K562 (cell line): ENCODE measurements around the gene EPHA4. TPM values are rescaled to one million over a fixed set of nuclear protein-coding genes. Genes with fewer than 3 reads are reported as not detected.

Experiments
- ATAC-seq: fragments of 200-7000 bp; cut with Tn5 transposase; 3 replicates; pipeline ENCODE4 v1.9.1; 2020; ENCODE audit warnings: moderate library complexity
- BruUV-seq: library from RNA; stranded (reverse); fragments of 400-500 nt; replicated peaks from 2 replicates; lab custom pipeline; 2021; lab: Mats Ljungman, UMichigan
- CTCF ChIA-PET: fragments of 300-600 bp; formaldehyde crosslinking; extraction: SDS; loops from one replicate; lab custom pipeline; 2021; ENCODE audit warnings: low intra/inter-chr PET ratio; lab: Yijun Ruan, JAX
- POLR2A ChIA-PET: fragments of 300-600, 350-650 bp; sonication (Branson Sonifier 250); formaldehyde crosslinking; extraction: SDS; loops from one replicate; lab custom pipeline; 2021; ENCODE audit warnings: antibody characterized with exemption, inconsistent platforms; lab: Yijun Ruan, JAX
- DNase-seq, 4 experiments: peaks; one replicate each; pipeline versions ENCODE4 v3.0.0 to v3.0.0-alpha.2; 2011 to 2018; ENCODE audit warnings: low spot score in 3 of 4, mixed read lengths in 3 of 4; ENCODE audit errors: extremely low read depth in 1 of 4
- FAIRE-seq: peaks from 2 replicates; lab custom pipeline; 2011; peaks lifted over from hg19 to GRCh38; lab: Jason Lieb, UNC
- H2AFZ ChIP-seq: 2 replicates; pipeline ENCODE4 v1.6.0; 2011; ENCODE audit warnings: low read depth, low read length, control low read depth, inconsistent platforms
- H3K27ac ChIP-seq: fragments of 200-600 bp; 3 replicates; pipeline ENCODE4 v1.8.0; 2011; ENCODE audit warnings: low read depth, mild to moderate bottlenecking, control low read depth, inconsistent platforms, low read length, moderate library complexity, mixed read lengths; ENCODE audit errors: extremely low read depth
- H3K27me3 ChIP-seq, 2 experiments: fragments of 300-600 bp in 1 of 2; 2 replicates in 1 of 2; 3 replicates in 1 of 2; pipeline versions ENCODE4 v1.6.0 to v1.8.0; 2011; ENCODE audit warnings: inconsistent platforms in 2 of 2, low read length in 2 of 2, mild to moderate bottlenecking in 1 of 2, mixed read lengths in 1 of 2, moderate library complexity in 1 of 2; ENCODE audit not compliant: control insufficient read depth in 2 of 2, insufficient read depth in 2 of 2
- H3K36me3 ChIP-seq: fragments of 300-600 bp; 3 replicates; pipeline ENCODE4 v1.8.0; 2011; ENCODE audit warnings: mild to moderate bottlenecking, low read length, inconsistent platforms; ENCODE audit not compliant: control insufficient read depth, insufficient read depth
- H3K4me1 ChIP-seq, 2 experiments: fragments of 200-600 bp in 1 of 2; replicated peaks in 1 of 2; 2 replicates in 1 of 2; 3 replicates in 1 of 2; pipeline versions ENCODE4 v1.5.1 to v1.8.0; 2011; ENCODE audit warnings: inconsistent platforms in 2 of 2, low read length in 2 of 2, mild to moderate bottlenecking in 1 of 2, mixed read lengths in 1 of 2, moderate library complexity in 1 of 2; ENCODE audit not compliant: control insufficient read depth in 2 of 2, insufficient read depth in 2 of 2
- H3K4me2 ChIP-seq: 2 replicates; pipeline ENCODE4 v1.6.1; 2011; ENCODE audit warnings: low read length, control low read depth, inconsistent platforms, mixed read lengths; ENCODE audit not compliant: insufficient read depth
- H3K4me3 ChIP-seq: fragments of 200-600 bp; sonication (generic), shearing (Covaris generic); 2 replicates; pipeline ENCODE4 v1.5.1; 2016; ENCODE audit warnings: control low read depth, inconsistent platforms
- H3K79me2 ChIP-seq: fragments of 200-600 bp; 3 replicates; pipeline ENCODE4 v1.8.0; 2011; ENCODE audit warnings: low read length, inconsistent platforms; ENCODE audit not compliant: control insufficient read depth, insufficient read depth
- H3K9ac ChIP-seq, 2 experiments: 2 replicates each; pipeline versions ENCODE4 v1.6.0 to v1.6.1; 2011; ENCODE audit warnings: low read depth in 2 of 2, low read length in 2 of 2, control low read depth in 1 of 2, inconsistent platforms in 1 of 2, mild to moderate bottlenecking in 1 of 2, mixed read lengths in 1 of 2; ENCODE audit not compliant: insufficient read depth in 1 of 2
- H3K9me1 ChIP-seq: one replicate; pipeline ENCODE4 v1.6.0; 2011; ENCODE audit warnings: inconsistent platforms, mild to moderate bottlenecking, low read length, moderate library complexity; ENCODE audit not compliant: control insufficient read depth, insufficient read depth
- H3K9me3 ChIP-seq: replicated peaks from 2 replicates; pipeline ENCODE4 v1.5.1; 2011; ENCODE audit warnings: low read depth, low read length, inconsistent platforms; ENCODE audit not compliant: control insufficient read depth, insufficient read depth
- H4K20me1 ChIP-seq: replicated peaks from 2 replicates; pipeline ENCODE4 v1.6.1; 2011; ENCODE audit warnings: low read length, inconsistent platforms, mixed read lengths; ENCODE audit not compliant: control insufficient read depth, insufficient read depth
- CCNT2 ChIP-seq: IDR thresholded peaks from 2 replicates; pipeline ENCODE4 v1.6.1; 2011; ENCODE audit warnings: borderline replicate concordance, low read depth, mild to moderate bottlenecking, moderate library complexity, mixed read lengths, low read length; ENCODE audit not compliant: insufficient read length; ENCODE audit errors: extremely low read depth
- HLTF ChIP-seq: fragments of 450-650 bp; IDR thresholded peaks from 2 replicates; pipeline ENCODE4 v1.6.1; 2016
- HNRNPH1 ChIP-seq: fragments of 200-400 bp; formaldehyde crosslinking; optimal IDR thresholded peaks from 2 replicates; pipeline ENCODE3; 2017; ENCODE audit warnings: low read depth, mild to moderate bottlenecking, low read length, moderate library complexity
- MAX ChIP-seq: sonication (generic); formaldehyde crosslinking; IDR thresholded peaks from 2 replicates; pipeline ENCODE4 v1.9.0; 2022; ENCODE audit warnings: mild to moderate bottlenecking, missing genetic modification reagents
- THRAP3 ChIP-seq: fragments of 450-650 bp; IDR thresholded peaks from 2 replicates; pipeline ENCODE4 v1.6.1; 2016; ENCODE audit warnings: mild to moderate bottlenecking, inconsistent platforms, borderline replicate concordance
- USF2 ChIP-seq: sonication (generic); formaldehyde crosslinking; IDR thresholded peaks from 2 replicates; pipeline ENCODE4 v1.5.0; 2020; ENCODE audit warnings: missing genetic modification reagents
- ZBTB9 ChIP-seq: fragments of 450-650 bp; formaldehyde crosslinking; IDR thresholded peaks from 2 replicates; pipeline ENCODE4 v1.4.0; 2020; ENCODE audit warnings: mild to moderate bottlenecking, moderate library complexity
- ZNF699 ChIP-seq: fragments of 250-450 bp; sonication (Bioruptor Pico); IDR thresholded peaks from 2 replicates; pipeline ENCODE4 v1.8.0; 2021; ENCODE audit warnings: mild to moderate bottlenecking, moderate library complexity; ENCODE audit not compliant: insufficient replicate concordance
- WGBS: fragments of 100-300 bp; shearing (Covaris generic); methylation state at CpG from one replicate; pipeline ENCODE4 v1.1.6; 2016; ENCODE audit warnings: low coverage, mixed read lengths; ENCODE audit not compliant: insufficient coverage; ENCODE audit errors: missing lambda C conversion rate; 5-methylcytosine and 5-hydroxymethylcytosine counted together
- in situ Hi-C: fragments of 300-500 bp; cut with MboI; formaldehyde crosslinking; loops from 4 replicates; pipeline ENCODE4 v1.15.0; 2018; ENCODE audit warnings: inconsistent platforms, mixed read lengths
- intact Hi-C: fragments of 100-400 bp; cut with micrococcal nuclease; formaldehyde crosslinking; loops from 2 replicates; pipeline ENCODE4 v1.14.2; 2022
- polyA plus RNA-seq, 8 experiments: library from polyadenylated mRNA; depleted of rRNA in 4 of 8; stranded (reverse) in 5 of 8; unstranded in 3 of 8; fragments of >200 nt; fragmentation: Nextera tagmentation in 2 of 8; fragmentation: Illumina TruSeq in 1 of 8; extraction: Ambion mirVana in 2 of 8; extraction: Trizol in 1 of 8; gene quantifications; 2 replicates each; pipeline versions ENCODE4 v1.2.1 to v1.2.3, GENCODE V29; 2011 to 2014; ENCODE audit warnings: inconsistent platforms in 1 of 8, missing spikeins in 1 of 8
- total RNA-seq, 7 experiments: library from RNA; depleted of rRNA in 6 of 7; stranded (reverse); fragments of >200 nt in 6 of 7; fragmentation: Illumina TruSeq in 2 of 7; extraction: Trizol in 2 of 7; gene quantifications; 2 replicates each; pipeline versions ENCODE4 v1.2.1 to v1.2.3, GENCODE V29; 2011 to 2021; ENCODE audit warnings: low replicate concordance in 1 of 7
- TF ChIP-seq, protein P1 (sequence below): fragments of 250-450 bp; sonication (Bioruptor Pico); IDR thresholded peaks from 2 replicates; pipeline ENCODE4 v1.8.0; 2021; ENCODE audit warnings: moderate library complexity, mild to moderate bottlenecking, inconsistent platforms
- TF ChIP-seq, protein P2 (sequence below), 2 experiments: fragments of 250-450 bp in 1 of 2; fragments of 450-650 bp in 1 of 2; sonication (Bioruptor Pico) in 1 of 2; IDR thresholded peaks; 2 replicates each; pipeline versions ENCODE4 v1.6.1 to v1.8.0; 2016 to 2021; ENCODE audit warnings: mild to moderate bottlenecking in 2 of 2, moderate library complexity in 2 of 2, missing compliant biosample characterization in 1 of 2, missing genetic modification characterization in 1 of 2

EPHA4 gene
- total and polyA plus RNA-seq, 9 of the 15 experiments (the other 6 are each of a cell fraction or from before 2014, with no cell fraction given) = 0.07 to 0.09 (median 0.07) TPM; not detected in 6

- FAIRE-seq (no peak), DNase-seq (no peak), ATAC-seq (no peak)
- TF ChIP-seq USF2 (CRISPR knock-in tag) = no peak
- no peak for TF ChIP-seq MAX (CRISPR knock-in tag)
- no peak for TF ChIP-seq ZNF699 (CRISPR knock-in tag)
- TF ChIP-seq HNRNPH1 = no peak
- TF ChIP-seq, protein P1, sequence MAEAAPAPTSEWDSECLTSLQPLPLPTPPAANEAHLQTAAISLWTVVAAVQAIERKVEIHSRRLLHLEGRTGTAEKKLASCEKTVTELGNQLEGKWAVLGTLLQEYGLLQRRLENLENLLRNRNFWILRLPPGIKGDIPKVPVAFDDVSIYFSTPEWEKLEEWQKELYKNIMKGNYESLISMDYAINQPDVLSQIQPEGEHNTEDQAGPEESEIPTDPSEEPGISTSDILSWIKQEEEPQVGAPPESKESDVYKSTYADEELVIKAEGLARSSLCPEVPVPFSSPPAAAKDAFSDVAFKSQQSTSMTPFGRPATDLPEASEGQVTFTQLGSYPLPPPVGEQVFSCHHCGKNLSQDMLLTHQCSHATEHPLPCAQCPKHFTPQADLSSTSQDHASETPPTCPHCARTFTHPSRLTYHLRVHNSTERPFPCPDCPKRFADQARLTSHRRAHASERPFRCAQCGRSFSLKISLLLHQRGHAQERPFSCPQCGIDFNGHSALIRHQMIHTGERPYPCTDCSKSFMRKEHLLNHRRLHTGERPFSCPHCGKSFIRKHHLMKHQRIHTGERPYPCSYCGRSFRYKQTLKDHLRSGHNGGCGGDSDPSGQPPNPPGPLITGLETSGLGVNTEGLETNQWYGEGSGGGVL (CRISPR knock-in tag) = no peak
- TF ChIP-seq, protein P2, sequence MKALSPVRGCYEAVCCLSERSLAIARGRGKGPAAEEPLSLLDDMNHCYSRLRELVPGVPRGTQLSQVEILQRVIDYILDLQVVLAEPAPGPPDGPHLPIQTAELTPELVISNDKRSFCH (CRISPR knock-in tag; IDR thresholded peaks at IDR 0.05) = no peak
- TF ChIP-seq, protein P2 (tag; IDR thresholded peaks at IDR 0.05) = no peak
- TF ChIP-seq ZBTB9 = no peak
- no peak for TF ChIP-seq HLTF
- TF ChIP-seq CCNT2 = no peak
- no peak for TF ChIP-seq THRAP3
- no peaks in the 10 kb centered on the region for H4K20me1 ChIP-seq
- no peak overlapping the region for H2AFZ ChIP-seq
- H3K9ac ChIP-seq = no peak overlapping the region
- H3K27ac ChIP-seq = no peak overlapping the region
- in situ Hi-C loops = no loop called here
- no peaks in the 10 kb centered on the region for H3K9me1 ChIP-seq
- no peaks in the 10 kb centered on the region for H3K79me2 ChIP-seq
- H3K9me3 ChIP-seq = no peaks in the 10 kb centered on the region
- BruUV-seq = no TSS peak
- 0% methylated on average over 4 of the region's 4 CpGs for WGBS
- no peak overlapping the region for H3K4me3 ChIP-seq
- CTCF ChIA-PET = no interaction called here
- no peaks in the 10 kb centered on the region for H3K27me3 ChIP-seq
- no peaks in the 10 kb centered on the region for H3K36me3 ChIP-seq
- H3K4me1 ChIP-seq = no peaks in the 10 kb centered on the region
- H3K4me2 ChIP-seq = no peak overlapping the region
- POLR2A ChIA-PET = interaction anchor here (0.7 kb wide), 1 partner anchor 1680 kb away, joined by 3 read pairs; no protein-coding TSS in a partner anchor
- intact Hi-C loops = no loop called here
Measured at GRCh38 chr2:221553333-221553732, 18.8 kb downstream of the EPHA4 start.
